Activated T-helper 17 cell treated with anti-CD3 and anti-CD28 coated beads, Interleukin-2, amount 50 U/mL, for 72 hours (primary cell): ENCODE measurements around the gene CYP46A1. TPM values are rescaled to one million over a fixed set of nuclear protein-coding genes. Genes with fewer than 3 reads are reported as not detected.
A peak's percentile ranks its signal among the peaks of the same experiment; 100 is the strongest.

Source experiments
- ATAC-seq: fragments of 150-1000 bp; cut with Tn5 transposase; replicated peaks from 2 replicates; pipeline ENCODE4 v1.10.0; 2021; ENCODE audit warnings: mild to moderate bottlenecking, moderate library complexity
- H3K27ac Mint-ChIP-seq: one replicate; pipeline ENCODE4 v1.8.0; 2022; ENCODE audit warnings: mixed read lengths
- H3K27me3 Mint-ChIP-seq: one replicate; pipeline ENCODE4 v1.8.0; 2022; ENCODE audit warnings: mixed read lengths
- H3K36me3 Mint-ChIP-seq: one replicate; pipeline ENCODE4 v1.8.0; 2022; ENCODE audit warnings: low read depth, mild to moderate bottlenecking, mixed read lengths
- H3K4me1 Mint-ChIP-seq: one replicate; pipeline ENCODE4 v1.8.0; 2022; ENCODE audit warnings: mixed read lengths
- H3K4me3 Mint-ChIP-seq: one replicate; pipeline ENCODE4 v1.8.0; 2022; ENCODE audit warnings: mild to moderate bottlenecking, mixed read lengths
- H3K9me3 Mint-ChIP-seq: one replicate; pipeline ENCODE4 v1.8.0; 2022; ENCODE audit warnings: mixed read lengths
- total RNA-seq, 2 donors: library from RNA; stranded (reverse); gene quantifications; one replicate each; pipeline ENCODE4 v1.2.3, GENCODE V29; 2022

CYP46A1 gene
- total RNA-seq, 2 donors from 2014 or later = 0.04 to 0.16 TPM

- no peaks in the 10 kb centered on the region for H3K9me3 Mint-ChIP-seq
- ATAC-seq = no peak
- peaks cover 30% of the 10 kb centered on the region for H3K27me3 Mint-ChIP-seq
- no peak overlapping the region for H3K4me3 Mint-ChIP-seq
- H3K4me1 Mint-ChIP-seq = peaks cover 15% of the 10 kb centered on the region
- no peak overlapping the region for H3K27ac Mint-ChIP-seq
- H3K36me3 Mint-ChIP-seq = no peaks in the 10 kb centered on the region
Measured at GRCh38 chr14:99749763-99750715, 65.9 kb downstream of the CYP46A1 start.

DNA sequence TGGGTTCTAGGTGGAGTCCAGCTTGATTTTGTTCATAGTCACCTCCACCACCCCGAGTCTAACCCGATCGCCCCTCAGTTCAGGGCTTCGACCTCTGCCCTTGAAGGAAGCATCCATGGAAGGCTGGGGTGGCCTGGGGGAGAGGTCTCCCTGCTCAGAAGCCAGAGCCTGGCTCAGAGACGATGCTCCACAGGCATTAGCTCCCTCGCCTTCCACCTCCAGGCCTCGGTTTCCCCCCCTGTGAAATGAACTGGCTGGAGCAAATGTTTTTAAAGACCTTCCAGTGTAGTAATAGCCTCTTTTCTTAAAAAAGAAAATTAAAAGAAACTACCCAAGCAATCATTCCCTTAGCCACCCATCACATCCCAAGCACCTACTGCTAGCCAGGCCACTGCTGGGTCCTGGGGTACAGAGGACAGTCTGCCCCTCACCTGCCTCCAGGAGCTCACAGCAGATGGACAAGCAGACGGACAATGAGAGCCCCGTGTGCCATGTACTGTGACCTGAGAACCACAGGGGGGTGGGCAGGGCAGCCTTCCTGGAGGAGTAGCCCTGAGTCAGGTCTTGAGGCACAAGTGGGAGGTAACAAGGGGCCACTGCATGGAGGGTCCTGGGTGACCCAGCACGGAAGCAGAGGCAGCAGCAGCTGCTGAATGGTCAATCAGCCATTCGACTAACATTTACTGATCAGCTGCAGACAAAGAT is 66.8 kb downstream of the CYP46A1 start:
- H3K27ac Mint-ChIP-seq = no peak overlapping the region
- H3K4me1 Mint-ChIP-seq = peaks cover 15% of the 10 kb centered on the region
- H3K9me3 Mint-ChIP-seq = no peaks in the 10 kb centered on the region
- H3K36me3 Mint-ChIP-seq = no peaks in the 10 kb centered on the region
- ATAC-seq = no peak
- no peak overlapping the region for H3K4me3 Mint-ChIP-seq
- H3K27me3 Mint-ChIP-seq = peaks cover 30% of the 10 kb centered on the region

GRCh38 chr14:99751539-99752485 is 67.7 kb downstream of the CYP46A1 start:
- Mint-ChIP-seq H3K9me3 (no peaks in the 10 kb centered on the region), H3K4me3 (no peak overlapping the region), H3K27me3 (peaks cover 33% of the 10 kb centered on the region), H3K36me3 (no peaks in the 10 kb centered on the region), H3K27ac (no peak overlapping the region), H3K4me1 (peaks cover 15% of the 10 kb centered on the region)
- ATAC-seq = no peak

- peaks cover 34% of the 10 kb centered on the region for H3K27me3 Mint-ChIP-seq
- no peaks in the 10 kb centered on the region for H3K9me3 Mint-ChIP-seq
- H3K36me3 Mint-ChIP-seq = no peaks in the 10 kb centered on the region
- no peak overlapping the region for H3K27ac Mint-ChIP-seq
- no peak overlapping the region for H3K4me3 Mint-ChIP-seq
- no peak for ATAC-seq
- H3K4me1 Mint-ChIP-seq = peaks cover 15% of the 10 kb centered on the region
Measured at GRCh38 chr14:99752486-99753121, 68.5 kb downstream of the CYP46A1 start.

DNA sequence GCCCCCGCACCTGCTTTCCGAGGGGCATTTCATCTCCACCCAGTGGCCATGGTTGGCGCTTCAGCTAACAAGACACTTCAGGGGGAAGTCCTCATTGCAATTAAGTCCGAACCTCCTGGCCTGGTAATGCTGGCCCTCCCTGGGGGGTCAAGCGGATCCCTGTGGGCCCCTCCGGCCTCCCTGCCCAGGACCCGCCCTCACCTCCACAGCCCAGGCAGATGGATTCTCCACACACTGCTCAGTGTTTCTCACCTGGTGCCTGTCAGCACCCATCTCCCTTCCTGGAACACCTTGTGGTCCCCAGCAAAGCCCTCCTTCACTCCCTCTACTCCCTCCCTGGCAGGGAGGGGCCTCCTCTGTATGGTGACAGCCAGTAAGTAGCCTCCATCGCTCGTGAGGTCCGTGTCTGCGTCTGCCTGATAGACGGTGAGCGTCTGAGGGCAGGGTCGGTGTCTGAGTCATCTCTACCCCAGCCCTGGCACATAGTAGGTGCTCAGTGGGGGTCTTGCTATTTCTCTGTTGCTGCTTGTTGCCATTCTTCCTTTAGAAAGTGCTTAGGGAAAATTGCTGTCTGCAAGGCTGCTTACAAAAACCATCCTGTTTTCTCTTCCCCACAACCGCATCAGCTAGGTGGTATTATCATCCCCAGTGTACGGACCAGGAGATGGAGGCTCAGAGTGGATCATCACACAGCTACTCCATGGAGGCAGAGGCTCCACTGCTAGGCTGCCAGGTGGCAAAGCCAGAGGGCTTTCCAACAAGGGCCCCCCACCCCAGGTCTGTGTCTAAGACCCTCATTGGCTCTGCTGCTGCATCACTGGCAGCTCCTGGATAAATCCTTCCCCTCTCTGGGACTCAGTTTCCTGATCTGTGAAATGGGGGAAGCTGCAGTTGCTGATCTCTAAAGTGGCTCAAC is 69.4 kb downstream of the CYP46A1 start:
- Mint-ChIP-seq H3K27me3 (peaks cover 33% of the 10 kb centered on the region), H3K36me3 (no peaks in the 10 kb centered on the region), H3K4me1 (peaks cover 15% of the 10 kb centered on the region), H3K27ac (peak overlapping the region; percentile 50), H3K9me3 (no peaks in the 10 kb centered on the region), H3K4me3 (peak overlapping the region; percentile 26)
- ATAC-seq = no peak

DNA sequence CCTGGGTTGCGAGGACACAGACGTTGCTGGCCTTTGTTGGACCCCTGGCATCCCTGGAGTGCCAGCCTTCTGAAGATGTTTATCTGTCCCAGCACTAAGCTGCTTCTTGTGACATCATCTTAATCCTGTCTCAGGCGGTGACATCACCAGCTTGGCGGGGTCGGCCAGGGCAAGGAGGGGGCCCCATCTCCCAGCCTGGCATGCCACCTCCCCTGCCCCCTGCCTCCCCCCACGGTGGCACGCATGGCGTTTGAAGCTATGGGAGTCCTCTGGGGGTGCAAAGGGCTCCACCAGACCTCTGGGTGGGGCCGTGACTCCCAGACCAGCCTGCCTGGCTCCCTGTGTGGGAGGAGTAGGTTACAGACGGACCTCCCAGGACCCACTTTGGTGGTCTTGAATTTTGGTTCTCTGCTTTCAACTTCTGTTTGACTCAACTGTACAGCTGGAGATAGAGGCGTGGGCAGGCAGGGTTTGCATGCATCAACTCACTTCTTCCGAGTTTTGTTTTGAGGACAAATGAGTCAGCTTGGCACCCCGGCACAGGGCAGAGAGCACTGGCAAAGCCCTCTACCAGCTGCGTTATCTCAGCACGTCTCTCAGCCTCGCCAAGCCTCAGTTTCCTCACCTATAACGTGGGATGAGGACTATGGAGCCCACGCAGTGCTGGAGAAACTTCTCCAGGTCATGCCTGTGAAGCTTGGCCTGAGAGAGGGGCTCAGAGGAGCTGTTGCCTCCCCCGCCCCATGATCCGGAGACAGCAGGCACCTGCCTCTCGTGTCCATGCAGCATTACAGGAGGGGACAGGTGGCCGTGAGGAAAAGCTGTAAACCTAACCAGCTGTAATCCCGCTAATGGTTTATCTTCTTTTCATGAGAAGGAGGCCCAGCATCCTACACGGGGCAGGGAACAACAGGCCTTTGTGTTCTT is 70.3 kb downstream of the CYP46A1 start:
- H3K36me3 Mint-ChIP-seq = no peaks in the 10 kb centered on the region
- H3K4me3 Mint-ChIP-seq = peak overlapping the region; percentile 26
- peak overlapping the region; percentile 50 for H3K27ac Mint-ChIP-seq
- ATAC-seq = peak; percentile 76
- no peaks in the 10 kb centered on the region for H3K9me3 Mint-ChIP-seq
- peaks cover 32% of the 10 kb centered on the region for H3K27me3 Mint-ChIP-seq
- peaks cover 15% of the 10 kb centered on the region for H3K4me1 Mint-ChIP-seq

- no peak for ATAC-seq
- Mint-ChIP-seq H3K36me3 (no peaks in the 10 kb centered on the region), H3K27me3 (peaks cover 34% of the 10 kb centered on the region), H3K4me3 (no peak overlapping the region), H3K9me3 (no peaks in the 10 kb centered on the region), H3K4me1 (peaks cover 15% of the 10 kb centered on the region), H3K27ac (no peak overlapping the region)
Measured at GRCh38 chr14:99755068-99755405, 70.9 kb downstream of the CYP46A1 start.

DNA sequence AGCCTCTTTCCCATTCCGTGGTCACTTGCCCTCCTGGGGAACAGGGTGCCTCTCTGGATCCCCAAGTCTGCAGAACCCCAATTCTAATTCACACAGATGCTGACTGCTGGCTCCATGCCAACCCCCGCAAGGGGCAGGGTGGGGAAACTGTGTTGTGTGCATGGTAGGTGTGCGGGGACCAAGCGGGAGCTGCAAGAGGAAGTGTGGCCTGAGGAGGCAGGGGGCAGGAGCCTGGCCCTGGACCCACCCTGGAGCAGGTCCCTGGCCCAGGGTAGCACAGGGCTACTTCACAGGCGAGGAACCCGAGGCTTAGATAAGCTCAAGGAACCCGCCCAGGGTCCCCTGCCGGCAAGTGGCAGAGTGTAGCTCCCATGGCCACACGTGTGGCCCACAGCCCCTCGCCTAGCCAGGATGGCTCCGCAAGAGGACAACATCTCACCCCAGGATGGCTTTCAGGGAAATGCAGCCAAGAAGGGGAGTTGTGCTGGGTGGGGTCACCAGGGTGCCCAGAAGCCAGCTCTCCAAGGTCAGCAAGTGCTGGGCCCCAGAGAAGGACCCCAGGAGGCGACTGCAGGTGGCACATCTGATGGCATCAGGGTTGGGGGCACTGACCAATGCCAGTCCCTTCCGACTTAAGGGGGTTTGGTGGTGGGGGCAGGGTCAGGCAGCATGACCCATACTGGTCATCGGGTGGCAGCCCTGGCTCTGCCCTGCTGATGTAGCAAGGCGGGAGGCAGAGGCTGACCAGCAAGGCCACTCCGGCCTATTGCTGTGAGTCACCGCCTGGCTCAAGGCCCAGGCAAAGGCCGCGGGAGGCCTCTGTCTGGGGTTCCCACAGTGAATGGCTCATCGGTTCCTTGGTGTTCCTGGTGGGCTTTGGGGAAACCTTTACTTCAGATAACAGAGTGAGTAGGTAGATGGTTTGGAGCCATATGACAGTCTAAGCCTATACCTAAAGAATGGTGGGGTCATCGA is 71.8 kb downstream of the CYP46A1 start:
- ATAC-seq = no peak
- Mint-ChIP-seq H3K4me1 (peaks cover 15% of the 10 kb centered on the region), H3K27me3 (peaks cover 31% of the 10 kb centered on the region), H3K4me3 (no peak overlapping the region), H3K27ac (no peak overlapping the region), H3K36me3 (no peaks in the 10 kb centered on the region), H3K9me3 (no peaks in the 10 kb centered on the region)

GRCh38 chr14:99756796-99757195 is 72.7 kb downstream of the CYP46A1 start:
- Mint-ChIP-seq H3K9me3 (no peaks in the 10 kb centered on the region), H3K36me3 (no peaks in the 10 kb centered on the region), H3K4me1 (peaks cover 11% of the 10 kb centered on the region), H3K27ac (no peak overlapping the region), H3K27me3 (peaks cover 23% of the 10 kb centered on the region), H3K4me3 (no peak overlapping the region)
- ATAC-seq = no peak

DNA sequence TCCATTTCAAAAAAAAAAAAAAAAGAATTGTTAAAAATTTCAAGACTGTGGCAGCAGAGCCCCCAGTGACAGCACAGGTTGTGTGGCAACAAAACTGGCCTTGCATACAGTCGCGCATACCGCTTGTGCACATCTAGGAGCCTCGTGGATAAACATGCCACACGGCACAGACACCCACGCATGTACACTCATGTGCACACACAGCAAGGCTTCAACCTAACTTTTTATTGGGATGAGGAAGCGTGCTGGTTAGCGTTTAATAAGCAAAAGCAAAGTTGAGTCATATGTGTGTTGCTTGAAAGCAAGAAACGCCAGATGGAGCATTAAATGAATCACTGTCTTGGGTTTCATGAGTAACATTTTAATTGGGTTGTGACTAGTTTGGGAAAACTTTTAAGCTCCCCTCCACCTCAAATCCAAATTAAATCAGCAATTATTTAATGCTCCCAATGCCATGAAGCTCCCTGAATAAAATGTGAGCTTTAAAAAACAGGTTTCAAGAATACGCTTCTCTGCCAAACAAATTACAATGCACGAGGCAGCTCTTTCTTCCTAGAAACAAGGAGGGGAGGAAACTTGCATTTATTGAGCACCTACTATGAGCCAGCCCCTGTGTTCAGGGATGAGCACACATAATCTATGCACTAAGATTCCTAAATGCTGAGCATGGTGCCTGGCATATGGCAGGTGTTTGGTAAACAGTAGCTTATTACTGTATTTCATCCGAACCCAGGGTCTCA is 73.4 kb downstream of the CYP46A1 start:
- peak; percentile 64 for ATAC-seq
- Mint-ChIP-seq H3K27ac (no peak overlapping the region), H3K27me3 (peaks cover 17% of the 10 kb centered on the region)

More for the DNA sequence above, 73.4 kb downstream of the CYP46A1 start:
- H3K4me3 Mint-ChIP-seq = peak overlapping the region; percentile 26
- no peaks in the 10 kb centered on the region for H3K9me3 Mint-ChIP-seq
- H3K4me1 Mint-ChIP-seq = peaks cover 11% of the 10 kb centered on the region
- H3K36me3 Mint-ChIP-seq = no peaks in the 10 kb centered on the region
